GM23338 (cell line): Measurements from ENCODE around the gene RASSF10. TPM values are rescaled to one million over a fixed set of nuclear protein-coding genes. Genes with fewer than 3 reads are reported as not detected.

ENCODE experiments used
- ATAC-seq: fragments of 200-7000 bp; cut with Tn5 transposase; 3 replicates; pipeline ENCODE4 v1.9.1; 2020
- DNase-seq: peaks from one replicate; pipeline ENCODE4 v3.0.0-alpha.2; 2015; ENCODE audit warnings: low spot score
- H2AFZ ChIP-seq: fragments of 200-600 bp; sonication (generic); 2 replicates; pipeline ENCODE4 v1.8.0; 2016; ENCODE audit warnings: antibody characterized with exemption, mild to moderate bottlenecking, moderate library complexity
- H3F3A ChIP-seq: fragments of 200-600 bp; sonication (generic); replicated peaks from 2 replicates; pipeline ENCODE4 v1.8.0; 2017; ENCODE audit warnings: antibody characterized with exemption, mixed run types, low read depth
- H3K27ac ChIP-seq: fragments of 200-600 bp; sonication (generic); 2 replicates; pipeline ENCODE4 v1.6.1; 2016; ENCODE audit warnings: low read depth
- H3K27me3 ChIP-seq: fragments of 200-600 bp; sonication (generic); 2 replicates; pipeline ENCODE4 v1.8.0; 2016; ENCODE audit warnings: mild to moderate bottlenecking, mixed run types, moderate library complexity; ENCODE audit not compliant: insufficient read depth
- H3K36me3 ChIP-seq: fragments of 200-600 bp; sonication (generic); 2 replicates; pipeline ENCODE4 v1.8.0; 2016; ENCODE audit warnings: mild to moderate bottlenecking; ENCODE audit not compliant: insufficient read depth
- H3K4me1 ChIP-seq: fragments of 200-600 bp; sonication (generic); 2 replicates; pipeline ENCODE4 v1.8.0; 2016; ENCODE audit warnings: mild to moderate bottlenecking, moderate library complexity; ENCODE audit not compliant: insufficient read depth
- H3K4me2 ChIP-seq: fragments of 200-600 bp; sonication (generic); 2 replicates; pipeline ENCODE4 v1.7.1; 2017; ENCODE audit warnings: mixed run types
- H3K4me3 ChIP-seq: fragments of 200-600 bp; sonication (generic); 2 replicates; pipeline ENCODE4 v1.6.1; 2016; ENCODE audit warnings: mixed run types
- H3K79me2 ChIP-seq: fragments of 200-600 bp; sonication (generic); replicated peaks from 2 replicates; pipeline ENCODE4 v1.8.0; 2017; ENCODE audit warnings: mild to moderate bottlenecking; ENCODE audit not compliant: insufficient read depth
- H3K9me2 ChIP-seq: fragments of 200-600 bp; sonication (generic); 2 replicates; pipeline ENCODE4 v1.8.0; 2017; ENCODE audit not compliant: insufficient read depth
- H4K20me1 ChIP-seq: fragments of 200-600 bp; sonication (generic); replicated peaks from 2 replicates; pipeline ENCODE4 v1.8.0; 2017; ENCODE audit warnings: mild to moderate bottlenecking; ENCODE audit not compliant: insufficient read depth
- H3K27ac Mint-ChIP-seq: 2 replicates; pipeline ENCODE4 v1.8.0; 2020; ENCODE audit warnings: inconsistent platforms, mild to moderate bottlenecking, moderate library complexity, mixed read lengths
- H3K27me3 Mint-ChIP-seq: 3 replicates; pipeline ENCODE4 v1.8.0; 2022; ENCODE audit warnings: low read depth, mild to moderate bottlenecking, moderate library complexity, mixed read lengths, inconsistent platforms; ENCODE audit not compliant: insufficient read depth, poor library complexity
- H3K36me3 Mint-ChIP-seq: 3 replicates; pipeline ENCODE4 v1.8.0; 2021; ENCODE audit warnings: low read depth, mild to moderate bottlenecking, inconsistent platforms, moderate library complexity, mixed read lengths
- H3K4me1 Mint-ChIP-seq: 3 replicates; pipeline ENCODE4 v1.8.0; 2020; ENCODE audit warnings: mild to moderate bottlenecking, inconsistent platforms, mixed read lengths
- H3K4me3 Mint-ChIP-seq: 3 replicates; pipeline ENCODE4 v1.8.0; 2021; ENCODE audit warnings: moderate library complexity, mild to moderate bottlenecking, inconsistent platforms, mixed read lengths
- H3K9me3 Mint-ChIP-seq: 3 replicates; pipeline ENCODE4 v1.8.0; 2020; ENCODE audit warnings: moderate library complexity, mild to moderate bottlenecking, inconsistent platforms, mixed read lengths
- CREB1 ChIP-seq: fragments of 250-450 bp; sonication (Bioruptor Pico); IDR thresholded peaks from 2 replicates; pipeline ENCODE4 v1.5.0; 2020; ENCODE audit warnings: low read depth, mild to moderate bottlenecking, moderate library complexity
- CTCF ChIP-seq, 2 experiments: fragments of 200-600 bp in 1 of 2; sonication (generic) in 1 of 2; conservative IDR thresholded peaks; 2 replicates each; pipeline versions ENCODE4 v1.5.1 to v1.6.1; 2016 to 2017; ENCODE audit warnings: antibody characterized with exemption in 2 of 2, low read depth in 2 of 2, mild to moderate bottlenecking in 2 of 2, moderate library complexity in 1 of 2
- ETS1 ChIP-seq: IDR thresholded peaks from 2 replicates; pipeline ENCODE4 v1.6.1; 2016; ENCODE audit warnings: antibody characterized with exemption
- EZH2phosphoT487 ChIP-seq: fragments of 200-600 bp; sonication (generic); IDR thresholded peaks from one replicate; pipeline ENCODE4 v1.8.1; 2018; ENCODE audit warnings: antibody characterized with exemption; ENCODE audit not compliant: unreplicated experiment
- JUNB ChIP-seq: IDR thresholded peaks from one replicate; pipeline ENCODE4 v1.6.1; 2016; ENCODE audit warnings: antibody characterized with exemption; ENCODE audit not compliant: unreplicated experiment
- POLR2AphosphoS5 ChIP-seq: IDR thresholded peaks from 2 replicates; pipeline ENCODE4 v1.6.1; 2016; ENCODE audit warnings: antibody characterized with exemption, low read depth
- REST ChIP-seq: IDR thresholded peaks from one replicate; pipeline ENCODE4 v1.6.1; 2018; ENCODE audit warnings: antibody characterized with exemption; ENCODE audit not compliant: unreplicated experiment
- STAT1 ChIP-seq: IDR thresholded peaks from one replicate; pipeline ENCODE4 v1.6.1; 2016; ENCODE audit warnings: antibody characterized with exemption; ENCODE audit not compliant: unreplicated experiment
- ZNF114 ChIP-seq: fragments of 250-450 bp; sonication (Bioruptor Pico); IDR thresholded peaks from 2 replicates; pipeline ENCODE4 v1.5.0; 2020; ENCODE audit warnings: mild to moderate bottlenecking, moderate library complexity
- ZNF331 ChIP-seq: fragments of 250-450 bp; sonication (Bioruptor Pico); IDR thresholded peaks from 2 replicates; pipeline ENCODE4 v1.5.0; 2020; ENCODE audit warnings: low read depth, mild to moderate bottlenecking, moderate library complexity
- ZNF462 ChIP-seq: fragments of 250-450 bp; sonication (Bioruptor Pico); IDR thresholded peaks from 2 replicates; pipeline ENCODE4 v1.5.0; 2020; ENCODE audit warnings: mild to moderate bottlenecking, moderate library complexity
- polyA plus RNA-seq: library from polyadenylated mRNA; unstranded; fragments of >200 nt; fragmentation: Nextera tagmentation; extraction: Ambion mirVana; gene quantifications from 2 replicates; pipeline ENCODE4 v1.2.1, GENCODE V29; 2016
- total RNA-seq: library from RNA; depleted of rRNA; stranded (reverse); fragments of >200 nt; shearing (Covaris generic); gene quantifications from 2 replicates; pipeline ENCODE4 v1.2.3, GENCODE V29; 2014

The RASSF10 gene
- total and polyA plus RNA-seq, 2 experiments from 2014 or later = 0.13 to 1.8 TPM

GRCh38 chr11:13007182-13008060 is 1.7 kb upstream of the RASSF10 start:
- TF ChIP-seq STAT1 (no peak), POLR2AphosphoS5 (no peak), JUNB (no peak), CREB1 (no peak), ETS1 (no peak), EZH2phosphoT487 (no peak), ZNF114 (CRISPR knock-in tag) (no peak), ZNF462 (CRISPR knock-in tag) (no peak), CTCF (conservative IDR thresholded peaks at IDR 0.05; ENCODE audit: low read depth in 2 of 2) (no peak), ZNF331 (CRISPR knock-in tag) (no peak), REST (no peak)
- Histone ChIP-seq H3K4me2 (peak overlapping the region; percentile 89), H4K20me1 (no peaks in the 10 kb centered on the region), H3K79me2 (no peaks in the 10 kb centered on the region), H3K4me1 (peaks cover 33% of the 10 kb centered on the region), H3K4me3 (peak overlapping the region; percentile 70), H3K27me3 (peaks cover 47% of the 10 kb centered on the region), H3K36me3 (peaks cover 6% of the 10 kb centered on the region; the same call in 1 of the 2 replicates), H3F3A (peaks cover 6% of the 10 kb centered on the region; the same call in 1 of the 2 replicates), H3K9me2 (peaks cover 19% of the 10 kb centered on the region; the same call in 1 of the 2 replicates), H2AFZ (0 out of 2 replicates have a peak overlapping the region, but pooled peaks have one; percentile 12), H3K27ac (no peak overlapping the region)
- Mint-ChIP-seq H3K27ac (no peak overlapping the region), H3K27me3 (peaks cover 42% of the 10 kb centered on the region), H3K36me3 (peaks cover 19% of the 10 kb centered on the region; the same call in 2 of the 3 replicates), H3K4me1 (peaks cover 44% of the 10 kb centered on the region), H3K4me3 (peak overlapping the region; percentile 77; the same call in 2 of the 3 replicates), H3K9me3 (peaks cover 13% of the 10 kb centered on the region)
- DNase-seq = no peak
- no peak for ATAC-seq
